CD4-positive, alpha-beta T cell treated with Interleukin-6 at 100 ng/mL for 8 hours (primary cell): ENCODE measurements around the gene PCDHA3.
"Not testable (repeated sequence)": the region's sequence is repeated elsewhere in the genome, so short reads cannot be mapped to it uniquely, and the experiment has no call there.

Experiments used
- DNase-seq: peaks from one replicate; pipeline ENCODE4 v3.0.0-alpha.2; 2020; ENCODE audit warnings: mixed read lengths, low spot score

Gene PCDHA3

DNA sequence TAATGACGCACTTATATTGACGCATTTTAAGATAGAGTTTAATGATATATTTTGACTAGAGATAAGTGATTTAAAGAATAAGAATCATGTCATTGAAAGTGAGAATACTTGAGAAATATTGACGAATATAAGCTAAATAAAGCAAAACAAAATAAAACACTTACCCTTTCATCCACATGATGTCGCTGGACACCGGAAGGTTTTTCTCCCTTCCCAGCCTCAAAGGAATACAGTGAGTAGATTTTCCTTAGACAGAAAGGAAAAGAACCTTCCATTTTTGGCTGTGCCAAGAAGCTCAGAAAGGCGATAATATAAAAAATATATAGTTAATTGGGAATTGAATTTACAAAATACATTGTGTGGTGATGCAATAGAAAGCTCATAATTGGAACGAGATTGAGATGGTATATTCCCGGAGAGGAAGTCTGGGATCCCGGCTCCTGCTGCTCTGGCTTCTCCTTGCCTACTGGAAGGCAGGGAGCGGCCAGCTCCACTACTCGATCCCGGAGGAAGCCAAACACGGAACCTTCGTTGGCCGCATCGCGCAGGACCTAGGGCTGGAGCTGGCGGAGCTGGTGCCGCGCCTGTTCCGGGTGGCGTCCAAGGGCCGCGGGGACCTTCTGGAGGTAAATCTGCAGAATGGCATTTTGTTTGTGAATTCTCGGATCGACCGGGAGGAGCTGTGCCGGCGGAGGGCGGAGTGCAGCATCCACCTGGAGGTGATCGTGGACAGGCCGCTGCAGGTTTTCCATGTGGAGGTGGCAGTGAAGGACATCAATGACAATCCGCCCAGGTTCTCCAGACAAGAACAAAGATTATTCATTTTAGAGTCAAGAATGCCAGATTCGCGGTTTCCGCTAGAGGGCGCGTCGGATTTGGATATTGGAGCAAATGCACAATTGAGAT is 20.8 kb downstream of the PCDHA3 start, which contains the start of gene PCDHA5:
TSS of gene PCDHA5 (plus strand) at position 239 of the 906 bp plus-strand sequence.
- no peak for DNase-seq

DNA sequence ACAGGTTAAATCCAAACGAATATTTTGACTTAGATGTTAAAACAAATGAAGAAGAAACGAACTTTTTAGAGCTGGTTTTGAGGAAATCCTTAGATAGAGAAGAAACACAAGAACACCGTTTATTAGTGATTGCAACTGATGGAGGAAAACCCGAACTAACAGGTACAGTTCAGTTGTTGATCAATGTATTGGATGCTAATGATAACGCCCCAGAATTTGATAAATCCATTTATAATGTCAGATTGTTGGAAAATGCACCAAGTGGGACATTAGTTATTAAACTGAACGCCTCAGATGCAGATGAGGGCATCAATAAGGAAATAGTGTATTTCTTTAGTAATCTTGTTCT is 21.4 kb downstream of the PCDHA3 start:
- DNase-seq = no peak

- not testable (repeated sequence) for DNase-seq
Measured at GRCh38 chr5:140822969-140823368, 22.1 kb downstream of the PCDHA3 start.

- no peak for DNase-seq
Measured at GRCh38 chr5:140823475-140823874, 22.6 kb downstream of the PCDHA3 start.

GRCh38 chr5:140827704-140828361 is 27.0 kb downstream of the PCDHA3 start, which contains the start of gene PCDHA6:
Gene PCDHA6, plus strand, starts transcription at chr5:140827960. Its CDS starts 132 bp downstream, at chr5:140828092.
- DNase-seq = no peak

- DNase-seq = no peak
Measured at GRCh38 chr5:140828362-140828737, 27.5 kb downstream of the PCDHA3 start.

DNA sequence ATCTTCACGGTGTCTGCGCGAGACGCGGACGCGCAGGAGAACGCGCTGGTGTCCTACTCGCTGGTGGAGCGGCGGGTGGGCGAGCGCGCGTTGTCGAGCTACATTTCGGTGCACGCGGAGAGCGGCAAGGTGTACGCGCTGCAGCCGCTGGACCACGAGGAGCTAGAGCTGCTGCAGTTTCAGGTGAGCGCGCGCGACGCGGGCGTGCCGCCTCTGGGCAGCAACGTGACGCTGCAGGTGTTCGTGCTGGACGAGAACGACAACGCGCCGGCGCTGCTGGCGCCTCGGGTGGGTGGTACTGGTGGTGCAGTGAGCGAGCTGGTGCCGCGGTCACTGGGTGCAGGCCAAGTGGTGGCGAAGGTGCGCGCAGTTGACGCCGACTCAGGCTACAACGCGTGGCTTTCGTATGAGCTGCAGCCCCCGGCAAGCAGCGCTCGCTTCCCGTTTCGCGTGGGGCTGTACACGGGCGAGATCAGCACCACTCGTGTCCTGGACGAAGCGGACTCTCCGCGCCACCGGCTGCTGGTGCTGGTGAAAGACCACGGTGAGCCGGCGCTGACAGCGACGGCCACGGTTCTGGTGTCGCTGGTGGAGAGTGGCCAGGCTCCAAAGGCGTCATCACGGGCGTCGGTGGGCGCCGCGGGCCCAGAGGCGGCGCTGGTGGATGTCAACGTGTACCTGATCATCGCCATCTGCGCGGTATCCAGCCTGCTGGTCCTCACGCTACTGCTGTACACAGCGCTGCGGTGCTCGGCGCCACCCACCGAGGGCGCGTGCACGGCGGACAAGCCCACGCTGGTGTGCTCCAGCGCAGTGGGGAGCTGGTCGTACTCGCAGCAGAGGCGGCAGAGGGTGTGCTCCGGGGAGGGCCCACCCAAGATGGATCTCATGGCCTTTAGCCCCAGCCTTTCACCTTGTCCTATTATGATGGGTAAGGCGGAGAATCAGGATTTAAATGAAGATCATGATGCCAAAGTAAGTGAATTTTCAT is 28.9 kb downstream of the PCDHA3 start:
- not testable (repeated sequence) for DNase-seq

DNA sequence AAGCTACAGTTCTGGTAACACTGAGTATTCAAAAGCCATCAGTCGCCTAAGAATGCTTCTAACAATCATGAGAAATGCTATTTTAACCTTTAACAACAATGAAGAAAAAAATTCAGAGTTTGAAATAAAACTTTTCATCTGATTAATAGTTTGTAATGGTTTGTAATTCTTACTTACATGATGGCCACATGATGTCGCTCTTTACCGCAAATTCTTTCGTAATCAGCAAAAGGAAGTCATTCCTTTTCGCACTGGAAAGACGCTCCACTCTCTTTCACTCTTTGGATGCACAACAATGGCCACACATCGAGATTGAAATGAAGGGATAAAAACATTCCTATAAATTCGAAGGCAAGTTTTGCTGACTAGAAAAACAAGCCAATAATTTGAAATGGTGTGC is 33.1 kb downstream of the PCDHA3 start, which contains the start of gene PCDHA7:
TSS of gene PCDHA7 (plus strand) at position 277 of the 400 bp plus-strand sequence. CDS start at position 392, 115 bp downstream.
- no peak for DNase-seq

- not testable (repeated sequence) for DNase-seq
Measured at GRCh38 chr5:140834439-140835008, 33.7 kb downstream of the PCDHA3 start.

DNA sequence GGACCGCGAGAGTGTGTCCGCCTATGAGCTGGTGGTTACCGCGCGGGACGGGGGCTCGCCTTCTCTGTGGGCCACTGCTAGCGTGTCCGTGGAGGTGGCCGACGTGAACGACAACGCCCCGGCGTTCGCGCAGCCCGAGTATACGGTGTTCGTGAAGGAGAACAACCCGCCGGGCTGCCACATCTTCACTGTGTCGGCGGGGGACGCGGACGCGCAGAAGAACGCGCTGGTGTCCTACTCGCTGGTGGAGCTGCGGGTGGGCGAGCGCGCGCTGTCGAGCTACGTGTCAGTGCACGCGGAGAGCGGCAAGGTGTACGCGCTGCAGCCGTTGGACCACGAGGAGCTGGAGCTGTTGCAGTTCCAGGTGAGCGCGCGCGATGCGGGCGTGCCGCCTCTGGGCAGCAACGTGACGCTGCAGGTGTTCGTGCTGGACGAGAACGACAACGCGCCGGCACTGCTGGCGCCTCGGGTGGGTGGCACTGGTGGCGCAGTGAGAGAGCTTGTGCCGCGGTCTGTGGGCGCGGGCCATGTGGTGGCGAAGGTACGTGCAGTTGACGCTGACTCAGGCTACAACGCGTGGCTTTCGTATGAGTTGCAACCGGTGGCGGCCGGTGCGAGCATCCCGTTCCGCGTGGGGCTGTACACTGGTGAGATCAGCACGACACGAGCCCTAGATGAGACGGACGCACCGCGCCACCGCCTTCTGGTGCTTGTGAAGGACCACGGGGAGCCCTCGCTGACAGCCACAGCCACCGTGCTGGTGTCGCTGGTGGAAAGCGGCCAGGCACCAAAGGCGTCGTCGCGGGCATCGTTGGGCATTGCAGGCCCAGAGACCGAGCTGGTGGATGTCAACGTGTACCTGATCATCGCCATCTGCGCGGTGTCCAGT is 35.0 kb downstream of the PCDHA3 start:
- DNase-seq = no peak

DNA sequence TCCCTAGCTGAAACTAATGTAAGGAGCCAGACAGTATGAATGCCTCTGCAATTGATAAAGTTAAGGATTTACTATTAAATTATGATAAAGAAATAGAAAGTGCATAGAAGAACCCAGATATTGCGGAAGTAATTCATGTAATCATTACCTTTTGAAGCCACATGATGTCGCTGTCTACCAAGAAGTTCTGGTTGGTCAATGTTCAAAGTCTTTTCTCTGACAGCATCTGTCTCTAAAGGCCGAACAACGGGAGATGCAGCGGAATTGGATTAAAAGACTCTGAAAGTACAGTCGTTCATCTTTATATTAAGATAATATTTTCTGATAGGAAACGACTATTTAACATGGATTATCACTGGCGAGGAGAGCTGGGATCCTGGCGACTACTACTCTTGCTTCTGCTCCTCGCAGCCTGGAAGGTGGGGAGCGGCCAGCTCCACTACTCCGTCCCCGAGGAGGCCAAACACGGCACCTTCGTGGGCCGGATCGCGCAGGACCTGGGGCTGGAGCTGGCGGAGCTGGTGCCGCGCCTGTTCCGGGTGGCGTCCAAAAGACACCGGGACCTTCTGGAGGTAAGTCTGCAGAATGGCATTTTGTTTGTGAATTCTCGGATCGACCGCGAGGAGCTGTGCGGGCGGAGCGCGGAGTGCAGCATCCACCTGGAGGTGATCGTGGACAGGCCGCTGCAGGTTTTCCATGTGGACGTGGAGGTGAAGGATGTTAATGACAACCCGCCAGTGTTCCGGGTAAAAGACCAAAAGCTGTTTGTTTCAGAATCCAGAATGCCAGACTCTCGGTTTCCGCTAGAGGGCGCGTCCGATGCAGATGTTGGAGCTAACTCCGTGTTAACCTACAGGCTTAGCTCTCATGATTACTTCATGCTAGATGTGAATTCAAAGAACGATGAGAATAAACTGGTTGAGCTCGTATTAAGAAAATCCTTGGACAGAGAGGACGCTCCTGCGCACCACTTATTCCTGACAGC is 40.4 kb downstream of the PCDHA3 start, which contains the start of gene PCDHA8:
TSS of gene PCDHA8 (plus strand) at position 210 of the 985 bp plus-strand sequence. CDS start at position 345, 135 bp downstream.
- no peak for DNase-seq

GRCh38 chr5:140842798-140843733 is 42.2 kb downstream of the PCDHA3 start:
- no peak for DNase-seq

DNA sequence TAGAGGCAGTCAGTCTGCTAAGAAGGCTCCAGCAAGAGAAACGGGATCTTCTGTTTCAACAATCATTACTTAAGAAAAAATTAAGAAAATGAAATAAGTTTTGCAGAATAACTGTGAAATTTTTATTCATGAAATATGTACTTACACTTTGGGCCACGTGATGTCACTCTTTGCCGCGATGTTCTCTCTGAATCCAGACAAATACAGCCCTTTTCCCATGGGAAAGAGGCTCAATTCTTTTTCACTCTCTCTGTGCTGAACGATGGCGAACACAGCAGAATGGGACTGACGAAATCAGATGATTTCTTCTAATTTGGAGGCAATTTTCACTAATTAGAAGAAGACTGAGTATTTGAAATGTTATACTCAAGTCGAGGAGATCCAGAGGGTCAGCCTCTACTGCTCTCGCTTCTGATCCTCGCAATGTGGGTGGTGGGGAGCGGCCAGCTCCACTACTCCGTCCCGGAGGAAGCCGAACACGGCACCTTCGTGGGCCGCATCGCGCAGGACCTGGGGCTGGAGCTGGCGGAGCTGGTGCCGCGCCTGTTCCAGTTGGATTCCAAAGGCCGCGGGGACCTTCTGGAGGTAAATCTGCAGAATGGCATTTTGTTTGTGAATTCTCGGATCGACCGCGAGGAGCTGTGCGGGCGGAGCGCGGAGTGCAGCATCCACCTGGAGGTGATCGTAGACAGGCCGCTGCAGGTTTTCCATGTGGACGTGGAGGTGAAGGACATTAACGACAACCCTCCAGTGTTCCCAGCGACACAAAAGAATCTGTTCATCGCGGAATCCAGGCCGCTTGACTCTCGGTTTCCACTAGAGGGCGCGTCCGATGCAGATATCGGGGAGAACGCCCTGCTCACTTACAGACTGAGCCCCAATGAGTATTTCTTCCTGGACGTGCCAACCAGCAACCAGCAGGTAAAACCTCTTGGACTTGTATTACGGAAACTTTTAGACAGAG is 47.6 kb downstream of the PCDHA3 start, which contains the start of gene PCDHA9:
TSS of gene PCDHA9 (plus strand) at position 244 of the 964 bp plus-strand sequence. CDS start at position 358, 114 bp downstream.
- not testable (repeated sequence) for DNase-seq

GRCh38 chr5:140849831-140850634 is 49.2 kb downstream of the PCDHA3 start:
- DNase-seq = not testable (repeated sequence)
